Stimulated activated naive B cell treated with anti-CD40 and anti-IgM and Interleukin-4, amounts not matched to agents 10 μg/mL and 1 μg/mL and 100 μg/mL, for 72 hours (primary cell): ENCODE measurements around the gene CA12.
A peak's percentile ranks its signal among the peaks of the same experiment; 100 is the strongest.

Source experiments
- ATAC-seq, 2 donors: fragments of 150-1000 bp; cut with Tn5 transposase; replicated peaks; 2 replicates each; pipeline ENCODE4 v1.10.0; 2021; ENCODE audit warnings: moderate library complexity in 1 of 2
- DNase-seq: peaks from one replicate; pipeline ENCODE4 v3.0.0; 2021
- H3K27ac Mint-ChIP-seq: one replicate; pipeline ENCODE4 v1.8.0; 2022; ENCODE audit warnings: mild to moderate bottlenecking, mixed read lengths
- H3K27me3 Mint-ChIP-seq, 2 donors: one replicate each; pipeline ENCODE4 v1.8.0; 2022; ENCODE audit warnings: mixed read lengths in 2 of 2
- H3K36me3 Mint-ChIP-seq, 2 donors: one replicate each; pipeline ENCODE4 v1.8.0; 2022; ENCODE audit warnings: mixed read lengths in 2 of 2, mild to moderate bottlenecking in 1 of 2
- H3K4me1 Mint-ChIP-seq, 2 donors: one replicate each; pipeline ENCODE4 v1.8.0; 2022; ENCODE audit warnings: mixed read lengths in 2 of 2, mild to moderate bottlenecking in 1 of 2
- H3K4me3 Mint-ChIP-seq, 2 donors: one replicate each; pipeline ENCODE4 v1.8.0; 2022; ENCODE audit warnings: mild to moderate bottlenecking in 2 of 2, mixed read lengths in 2 of 2, moderate library complexity in 1 of 2
- H3K9me3 Mint-ChIP-seq, 2 donors: one replicate each; pipeline ENCODE4 v1.8.0; 2022; ENCODE audit warnings: mixed read lengths in 2 of 2, mild to moderate bottlenecking in 1 of 2

CA12 gene

GRCh38 chr15:63408524-63408923 lies 26.9 kb upstream of the CA12 start:
- no peak overlapping the region for H3K27ac Mint-ChIP-seq
- DNase-seq, result no peak
- H3K36me3 Mint-ChIP-seq, result no peaks in the 10 kb centered on the region
- H3K4me1 Mint-ChIP-seq, result peaks cover 4 to 18% of the 10 kb centered on the region in 2 donors
- H3K27me3 Mint-ChIP-seq, result peaks cover 0 to 4% of the 10 kb centered on the region in 2 donors
- H3K9me3 Mint-ChIP-seq, result no peaks in the 10 kb centered on the region
- no peak for ATAC-seq
- no peak overlapping the region for H3K4me3 Mint-ChIP-seq

- DNase-seq, result no peak
- Mint-ChIP-seq H3K4me1 (peaks cover 4 to 18% of the 10 kb centered on the region in 2 donors), H3K36me3 (no peaks in the 10 kb centered on the region), H3K9me3 (no peaks in the 10 kb centered on the region), H3K4me3 (no peak overlapping the region), H3K27ac (no peak overlapping the region), H3K27me3 (peaks cover 0 to 1% of the 10 kb centered on the region in 2 donors)
- ATAC-seq, result no peak
These were observed 26.0 kb upstream of the CA12 start for GRCh38 chr15:63407612-63408011.

- H3K27ac Mint-ChIP-seq, result no peak overlapping the region
- no peak overlapping the region for H3K4me3 Mint-ChIP-seq
- H3K27me3 Mint-ChIP-seq, result no peaks in the 10 kb centered on the region
- peaks cover 4 to 18% of the 10 kb centered on the region in 2 donors for H3K4me1 Mint-ChIP-seq
- DNase-seq (no peak), ATAC-seq (peak; percentile 68 to 77)
- H3K9me3 Mint-ChIP-seq, result no peaks in the 10 kb centered on the region
- no peaks in the 10 kb centered on the region for H3K36me3 Mint-ChIP-seq
These were observed 24.2 kb upstream of the CA12 start for GRCh38 chr15:63405683-63406390.

GRCh38 chr15:63405159-63405558 lies 23.5 kb upstream of the CA12 start:
- Mint-ChIP-seq H3K9me3 (no peaks in the 10 kb centered on the region), H3K4me1 (peaks cover 4 to 18% of the 10 kb centered on the region in 2 donors), H3K27ac (no peak overlapping the region), H3K4me3 (no peak overlapping the region), H3K36me3 (no peaks in the 10 kb centered on the region), H3K27me3 (no peaks in the 10 kb centered on the region)
- ATAC-seq (peak; percentile 36 to 73), DNase-seq (no peak)

GRCh38 chr15:63403254-63403945 lies 21.8 kb upstream of the CA12 start:
- peak in 1 of 2 donors; percentile 12 for ATAC-seq
- no peaks in the 10 kb centered on the region for H3K27me3 Mint-ChIP-seq
- H3K4me1 Mint-ChIP-seq, result peaks cover 4 to 18% of the 10 kb centered on the region in 2 donors
- DNase-seq, result no peak
- no peak overlapping the region for H3K27ac Mint-ChIP-seq
- no peaks in the 10 kb centered on the region for H3K9me3 Mint-ChIP-seq
- no peaks in the 10 kb centered on the region for H3K36me3 Mint-ChIP-seq
- no peak overlapping the region for H3K4me3 Mint-ChIP-seq

- Mint-ChIP-seq H3K36me3 (no peaks in the 10 kb centered on the region), H3K27ac (no peak overlapping the region), H3K27me3 (no peaks in the 10 kb centered on the region), H3K4me1 (peaks cover 4 to 18% of the 10 kb centered on the region in 2 donors), H3K9me3 (no peaks in the 10 kb centered on the region), H3K4me3 (no peak overlapping the region)
- ATAC-seq (peak; percentile 57 to 59), DNase-seq (no peak)
These were observed 21.0 kb upstream of the CA12 start for GRCh38 chr15:63402498-63403253.

GRCh38 chr15:63401714-63402497 lies 20.3 kb upstream of the CA12 start:
- no peak overlapping the region for H3K4me3 Mint-ChIP-seq
- H3K27me3 Mint-ChIP-seq, result peaks cover 0 to 5% of the 10 kb centered on the region in 2 donors
- DNase-seq (no peak), ATAC-seq (no peak)
- H3K4me1 Mint-ChIP-seq, result peaks cover 4 to 18% of the 10 kb centered on the region in 2 donors
- H3K36me3 Mint-ChIP-seq, result no peaks in the 10 kb centered on the region
- H3K9me3 Mint-ChIP-seq, result no peaks in the 10 kb centered on the region
- no peak overlapping the region for H3K27ac Mint-ChIP-seq

- ATAC-seq (no peak), DNase-seq (no peak)
- Mint-ChIP-seq H3K36me3 (no peaks in the 10 kb centered on the region), H3K4me1 (peaks cover 2 to 14% of the 10 kb centered on the region in 2 donors), H3K27me3 (peaks cover 0 to 5% of the 10 kb centered on the region in 2 donors), H3K27ac (no peak overlapping the region), H3K9me3 (no peaks in the 10 kb centered on the region), H3K4me3 (no peak overlapping the region)
These were observed 19.4 kb upstream of the CA12 start for GRCh38 chr15:63401078-63401477.

- Mint-ChIP-seq H3K4me3 (no peak overlapping the region), H3K36me3 (no peaks in the 10 kb centered on the region), H3K4me1 (peaks cover 2 to 5% of the 10 kb centered on the region in 2 donors), H3K27ac (no peak overlapping the region), H3K9me3 (no peaks in the 10 kb centered on the region), H3K27me3 (peaks cover 13 to 17% of the 10 kb centered on the region in 2 donors)
- ATAC-seq (no peak), DNase-seq (no peak)
These were observed 16.8 kb upstream of the CA12 start for GRCh38 chr15:63398456-63398855.

GRCh38 chr15:63396152-63396928 lies 14.7 kb upstream of the CA12 start:
- DNase-seq (no peak), ATAC-seq (no peak)
- Mint-ChIP-seq H3K27ac (no peak overlapping the region), H3K4me3 (no peak overlapping the region), H3K27me3 (peaks cover 21 to 30% of the 10 kb centered on the region in 2 donors), H3K4me1 (peaks cover 4 to 14% of the 10 kb centered on the region in 2 donors), H3K9me3 (no peaks in the 10 kb centered on the region), H3K36me3 (no peaks in the 10 kb centered on the region)

GRCh38 chr15:63395730-63396151 lies 14.1 kb upstream of the CA12 start:
- no peak overlapping the region for H3K4me3 Mint-ChIP-seq
- peaks cover 21 to 30% of the 10 kb centered on the region in 2 donors for H3K27me3 Mint-ChIP-seq
- no peaks in the 10 kb centered on the region for H3K36me3 Mint-ChIP-seq
- ATAC-seq, result no peak
- DNase-seq, result no peak
- peaks cover 4 to 14% of the 10 kb centered on the region in 2 donors for H3K4me1 Mint-ChIP-seq
- H3K27ac Mint-ChIP-seq, result no peak overlapping the region
- H3K9me3 Mint-ChIP-seq, result no peaks in the 10 kb centered on the region

- no peak overlapping the region for H3K27ac Mint-ChIP-seq
- no peak for DNase-seq
- no peak for ATAC-seq
- no peaks in the 10 kb centered on the region for H3K9me3 Mint-ChIP-seq
- H3K27me3 Mint-ChIP-seq, result peaks cover 24 to 36% of the 10 kb centered on the region in 2 donors
- H3K36me3 Mint-ChIP-seq, result no peaks in the 10 kb centered on the region
- H3K4me3 Mint-ChIP-seq, result no peak overlapping the region
- H3K4me1 Mint-ChIP-seq, result peaks cover 4 to 14% of the 10 kb centered on the region in 2 donors
These were observed 10.8 kb upstream of the CA12 start for GRCh38 chr15:63392361-63393009.
